Ovary (tissue), 3 donors: ENCODE data around the gene GPD2.

Source experiments
- CTCF ChIP-seq, 3 donors: fragments of 450-650 bp in 2 of 3; fragments of 200-600 bp in 1 of 3; IDR thresholded peaks; one replicate each; pipeline versions ENCODE4 v1.5.1 to v1.8.0; 2016 to 2022; ENCODE audit warnings: antibody characterized with exemption in 3 of 3, mild to moderate bottlenecking in 1 of 3
- POLR2A ChIP-seq: fragments of 450-650 bp; IDR thresholded peaks from one replicate; pipeline ENCODE4 v1.6.1; 2017; ENCODE audit warnings: antibody characterized with exemption, mild to moderate bottlenecking, moderate library complexity
- donor health status: DM: no; HTN: no; CAD: no.

- TF ChIP-seq CTCF (IDR thresholded peaks at IDR 0.05) (no peak), POLR2A (no peak)
These were observed 30.6 kb upstream of the GPD2 start for GRCh38 chr2:156405586-156405985.
